8988T (cell line): ENCODE measurements around the gene BCKDK.
"Not testable (repeated sequence)": the region's sequence is repeated elsewhere in the genome, so short reads cannot be mapped to it uniquely, and the experiment has no call there.

Experiments used
- DNase-seq: peaks from one replicate; pipeline ENCODE4 v3.0.0; 2011

The BCKDK gene

DNA sequence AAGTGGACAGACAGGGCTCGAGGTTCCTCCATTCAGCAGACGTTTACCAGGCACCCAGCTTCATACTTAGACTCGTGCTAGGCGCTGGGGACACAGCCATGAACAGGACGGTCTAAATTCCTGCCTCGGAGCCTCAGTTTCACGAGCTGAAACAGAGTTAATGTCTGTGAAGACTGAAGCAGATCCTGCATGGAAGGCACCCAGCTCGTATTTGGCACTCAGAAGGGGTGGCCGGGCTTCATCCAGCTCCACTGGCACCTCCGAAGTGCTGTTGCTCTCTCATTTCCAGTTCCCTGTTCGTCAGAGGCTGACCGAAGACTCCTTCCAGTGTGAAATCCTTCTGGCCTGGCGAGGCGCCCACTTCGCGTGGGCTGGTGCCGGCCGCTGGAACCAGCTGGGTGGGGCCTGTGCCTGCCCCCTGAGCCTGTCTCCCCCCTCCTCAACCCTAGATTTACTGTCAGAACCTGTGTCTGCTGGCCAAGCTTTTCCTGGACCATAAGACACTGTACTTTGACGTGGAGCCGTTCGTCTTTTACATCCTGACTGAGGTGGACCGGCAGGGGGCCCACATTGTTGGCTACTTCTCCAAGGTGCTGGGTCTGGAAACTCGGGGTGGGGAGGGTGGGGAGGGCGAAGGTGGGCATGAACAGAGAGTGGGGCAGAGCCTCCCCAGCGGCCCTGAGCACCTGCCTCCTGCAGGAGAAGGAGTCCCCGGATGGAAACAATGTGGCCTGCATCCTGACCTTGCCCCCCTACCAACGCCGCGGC lies 21.6 kb downstream of the BCKDK start:
- DNase-seq, result no peak

DNA sequence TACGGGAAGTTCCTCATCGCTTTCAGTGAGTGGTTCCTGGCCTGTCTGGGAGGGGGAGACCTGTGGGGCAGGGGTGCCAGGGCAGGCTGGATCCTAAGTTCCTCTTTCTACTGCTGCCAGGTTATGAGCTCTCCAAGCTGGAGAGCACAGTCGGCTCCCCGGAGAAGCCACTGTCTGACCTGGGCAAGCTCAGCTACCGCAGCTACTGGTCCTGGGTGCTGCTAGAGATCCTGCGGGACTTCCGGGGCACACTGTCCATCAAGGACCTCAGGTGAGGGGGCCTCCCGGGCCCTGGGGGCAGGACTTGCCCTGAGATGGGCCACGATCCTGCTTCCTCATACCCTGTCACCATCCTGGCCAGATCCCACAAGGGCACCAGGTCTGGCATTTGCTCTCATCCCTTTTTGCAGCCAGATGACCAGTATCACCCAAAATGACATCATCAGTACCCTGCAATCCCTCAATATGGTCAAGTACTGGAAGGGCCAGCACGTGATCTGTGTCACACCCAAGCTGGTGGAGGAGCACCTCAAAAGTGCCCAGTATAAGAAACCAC lies 22.2 kb downstream of the BCKDK start:
- DNase-seq, result no peak

DNA sequence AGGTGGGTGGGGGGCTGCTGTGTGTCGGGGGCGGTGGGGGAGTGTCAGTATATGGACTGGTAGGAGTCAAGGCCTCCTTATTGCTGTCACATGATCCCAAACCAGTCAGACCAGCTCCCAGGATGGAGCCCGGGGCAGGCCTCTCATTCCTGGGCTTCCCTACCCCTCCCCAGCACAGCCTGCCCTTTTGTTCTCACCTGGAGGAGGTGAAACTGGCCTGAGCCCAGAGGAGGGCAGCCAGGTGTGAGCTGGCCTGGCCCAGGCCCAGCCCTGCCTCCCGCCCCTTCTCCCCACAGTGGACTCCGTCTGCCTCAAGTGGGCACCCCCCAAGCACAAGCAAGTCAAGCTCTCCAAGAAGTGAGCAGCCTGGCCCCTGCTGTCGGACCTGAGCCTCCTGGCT lies 22.7 kb downstream of the BCKDK start:
- no peak for DNase-seq

- no peak for DNase-seq
Measured at GRCh38 chr16:31131416-31131815, 23.2 kb downstream of the BCKDK start.

GRCh38 chr16:31131841-31132271 lies 23.7 kb downstream of the BCKDK start:
- DNase-seq, result no peak

DNA sequence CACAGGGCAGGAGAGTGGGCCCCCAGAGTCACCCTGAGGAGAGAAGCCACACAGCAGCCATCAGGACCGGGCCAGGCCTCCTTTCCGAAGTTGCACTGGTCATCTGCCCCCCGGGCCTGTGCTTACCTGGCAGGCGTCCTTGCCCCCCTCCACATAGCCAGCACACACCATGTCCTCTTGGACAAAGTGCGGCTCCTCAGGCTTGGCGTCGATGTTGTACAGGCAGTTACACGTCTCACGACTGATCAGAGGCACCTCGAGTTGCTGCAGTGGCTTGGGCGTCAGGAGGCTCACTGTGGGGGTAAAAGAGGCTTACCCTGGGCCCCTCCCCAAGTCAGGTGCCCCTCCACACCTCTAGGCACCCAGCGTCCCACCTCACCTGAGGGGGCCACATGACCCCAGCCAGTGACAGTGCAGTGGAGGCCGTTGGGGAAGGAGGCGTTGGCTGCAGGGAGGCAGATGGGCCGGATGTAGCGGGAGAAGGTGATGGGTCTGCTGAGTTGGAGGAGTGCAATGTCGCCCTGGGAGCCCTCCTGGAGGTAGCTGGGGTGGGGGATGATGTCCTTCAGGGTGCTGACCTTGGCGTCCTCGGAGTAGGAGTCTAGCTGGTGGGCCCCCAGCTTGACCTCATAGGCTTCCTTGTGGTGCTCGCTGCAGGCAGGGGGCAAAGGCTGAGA lies 24.3 kb downstream of the BCKDK start:
- DNase-seq, result no peak

DNA sequence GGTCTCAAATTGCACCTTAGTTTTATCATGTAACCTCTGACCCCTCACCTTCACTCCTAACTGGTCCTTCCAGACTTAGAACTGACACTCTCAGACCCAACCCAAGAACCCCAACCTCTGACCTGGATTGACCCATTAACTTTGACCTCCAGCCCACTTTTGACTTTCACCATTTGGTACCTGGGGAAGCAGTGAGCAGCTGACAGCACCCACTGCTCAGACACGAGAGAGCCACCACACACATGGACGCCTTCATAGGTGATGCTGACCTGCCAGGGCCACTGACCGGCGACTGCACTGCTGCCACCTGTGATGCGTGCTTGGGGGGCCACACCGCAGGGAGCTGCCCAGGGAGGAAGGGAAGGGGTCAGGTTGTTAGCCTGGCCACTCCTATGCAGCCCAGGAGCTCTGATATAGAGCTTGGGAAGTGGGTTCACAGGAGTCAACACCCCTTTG lies 24.9 kb downstream of the BCKDK start:
- no peak for DNase-seq

DNA sequence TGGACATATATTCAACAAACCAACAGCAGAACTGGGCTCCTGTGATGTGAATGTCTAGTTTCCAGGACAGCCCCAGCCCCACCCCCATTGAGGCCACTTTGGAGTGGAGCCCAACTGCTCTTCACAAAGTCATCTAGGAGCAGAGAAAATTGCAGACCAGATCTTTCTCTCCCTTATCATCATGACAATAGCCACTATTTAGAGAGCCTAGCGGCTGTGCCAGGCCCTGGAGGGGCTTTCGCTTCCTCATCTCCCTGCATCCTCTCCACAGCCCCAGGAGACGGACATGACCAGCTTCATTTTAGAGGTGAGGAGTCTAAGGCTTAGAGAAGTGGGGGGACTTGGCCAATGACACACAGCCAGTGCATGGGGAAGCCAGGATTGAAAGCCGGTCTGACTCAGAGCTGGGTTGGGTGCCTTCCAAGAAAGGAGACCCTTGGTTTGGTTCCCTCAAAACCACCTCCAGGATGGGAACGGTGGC lies 25.9 kb downstream of the BCKDK start:
- no peak for DNase-seq

GRCh38 chr16:31134625-31135534 lies 26.7 kb downstream of the BCKDK start:
- DNase-seq, result no peak

DNA sequence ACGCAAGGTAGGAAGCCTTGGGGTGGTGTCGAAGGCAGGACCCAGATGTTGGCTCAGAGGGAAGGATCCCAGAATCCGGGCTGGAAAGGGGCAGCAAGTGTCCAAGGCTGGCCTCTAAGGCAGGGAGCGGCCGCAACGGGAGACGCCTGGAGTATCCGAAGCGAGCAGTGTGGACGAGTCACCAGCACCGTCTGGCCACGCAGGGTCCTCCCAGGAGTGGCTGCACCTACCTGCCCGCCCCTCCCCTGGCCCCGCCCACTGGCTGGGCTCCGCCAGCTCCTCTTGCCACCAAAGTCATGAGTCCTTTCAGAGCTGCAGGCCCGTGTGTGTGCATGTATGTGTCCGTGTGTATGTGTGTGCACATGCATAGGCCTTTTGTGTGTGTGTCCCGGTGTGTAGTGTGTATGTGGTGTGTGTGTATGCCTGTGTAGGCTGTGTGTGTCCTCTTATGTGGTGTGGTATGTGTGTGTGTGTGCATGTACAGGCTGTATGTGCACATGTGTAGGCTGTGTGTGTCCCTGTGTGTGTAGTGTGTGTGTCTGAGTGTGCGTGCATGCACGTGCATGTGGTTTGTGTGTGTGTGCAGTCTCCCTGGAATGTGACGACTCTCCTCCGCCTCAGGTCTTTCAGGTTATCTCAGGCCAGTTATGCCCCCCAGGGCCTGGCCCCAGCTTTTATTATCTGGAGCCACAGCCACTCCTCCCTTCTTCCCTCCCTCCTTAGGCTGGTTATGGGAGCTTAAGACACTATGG lies 27.5 kb downstream of the BCKDK start, which contains the start of gene PRSS8:
TSS of gene PRSS8 (minus strand) at position 193 of the 752 bp plus-strand sequence. CDS start 229 bp downstream, outside the sequence.
- no peak for DNase-seq

DNA sequence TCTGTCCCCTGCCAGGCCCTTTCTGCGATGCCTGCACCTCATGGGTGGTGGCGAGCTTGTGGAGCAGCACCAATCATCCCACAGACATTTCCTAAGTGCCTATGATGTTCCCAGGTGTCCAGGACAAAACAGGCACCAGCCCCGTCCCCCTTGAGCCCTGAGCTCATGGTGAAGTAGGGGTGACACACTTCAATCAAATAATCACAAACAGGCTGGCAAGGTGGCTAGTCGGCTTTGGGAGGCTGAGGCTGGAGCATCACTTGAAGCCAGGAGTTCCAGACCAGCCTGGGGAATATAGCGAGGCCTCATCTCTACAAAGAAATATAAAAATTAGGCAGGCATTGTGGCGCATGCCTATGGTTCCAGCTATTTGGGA lies 28.1 kb downstream of the BCKDK start:
- no peak for DNase-seq

DNA sequence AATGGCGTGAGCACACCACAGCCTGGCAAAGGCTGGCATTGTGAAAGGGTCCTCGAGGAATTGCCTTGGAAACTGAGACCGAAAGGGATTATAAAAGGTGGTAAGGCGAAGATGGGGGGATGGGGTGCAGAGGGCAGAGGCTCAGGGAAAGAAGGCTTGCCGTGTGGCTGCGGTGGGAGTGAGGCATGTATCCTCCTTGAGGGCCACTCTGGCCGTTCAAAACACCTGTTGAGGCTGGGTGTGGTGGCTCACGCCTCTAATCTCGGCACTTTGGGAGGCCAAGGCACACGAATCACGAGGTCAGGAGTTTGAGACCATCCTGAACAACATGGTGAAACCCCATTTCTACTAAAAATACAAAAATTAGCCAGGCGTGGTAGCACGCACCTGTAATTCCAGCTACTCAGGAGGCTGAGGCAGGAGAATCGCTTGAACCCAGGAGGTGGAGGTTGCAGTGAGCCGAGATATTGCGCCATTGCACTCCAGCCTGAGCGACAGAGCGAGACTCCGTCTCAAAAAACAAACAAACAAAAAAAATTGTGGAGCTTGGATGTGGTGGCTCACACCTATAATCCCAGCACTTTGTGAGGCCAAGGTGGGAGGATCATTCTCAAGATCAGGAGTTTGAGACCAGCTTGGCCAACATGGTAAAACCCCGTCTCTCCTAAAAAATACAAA lies 28.8 kb downstream of the BCKDK start:
- DNase-seq, result not testable (repeated sequence)

- DNase-seq, result peak; percentile 88
Measured at GRCh38 chr16:31138621-31139578, 30.7 kb downstream of the BCKDK start.

DNA sequence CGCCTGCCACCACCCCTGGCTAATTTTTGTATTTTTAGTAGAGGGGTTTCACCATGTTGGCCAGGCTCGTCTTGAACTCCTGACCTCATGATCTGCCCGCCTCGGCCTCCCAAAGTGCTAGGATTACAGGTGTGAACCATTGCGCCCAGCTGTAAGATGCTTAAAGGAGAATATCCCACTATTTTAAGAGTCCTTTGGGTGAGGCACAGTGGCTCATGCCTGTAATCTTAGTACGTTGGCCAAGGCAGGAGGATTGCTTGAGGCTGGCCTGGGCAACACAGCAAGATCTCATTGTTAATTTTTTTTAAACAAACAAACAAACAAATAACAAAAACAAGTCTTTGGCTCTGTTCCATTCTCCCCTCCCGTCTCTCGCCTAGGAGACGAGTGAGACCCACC lies 32.9 kb downstream of the BCKDK start:
- not testable (repeated sequence) for DNase-seq

GRCh38 chr16:31141489-31142108 lies 33.4 kb downstream of the BCKDK start:
- no peak for DNase-seq

DNA sequence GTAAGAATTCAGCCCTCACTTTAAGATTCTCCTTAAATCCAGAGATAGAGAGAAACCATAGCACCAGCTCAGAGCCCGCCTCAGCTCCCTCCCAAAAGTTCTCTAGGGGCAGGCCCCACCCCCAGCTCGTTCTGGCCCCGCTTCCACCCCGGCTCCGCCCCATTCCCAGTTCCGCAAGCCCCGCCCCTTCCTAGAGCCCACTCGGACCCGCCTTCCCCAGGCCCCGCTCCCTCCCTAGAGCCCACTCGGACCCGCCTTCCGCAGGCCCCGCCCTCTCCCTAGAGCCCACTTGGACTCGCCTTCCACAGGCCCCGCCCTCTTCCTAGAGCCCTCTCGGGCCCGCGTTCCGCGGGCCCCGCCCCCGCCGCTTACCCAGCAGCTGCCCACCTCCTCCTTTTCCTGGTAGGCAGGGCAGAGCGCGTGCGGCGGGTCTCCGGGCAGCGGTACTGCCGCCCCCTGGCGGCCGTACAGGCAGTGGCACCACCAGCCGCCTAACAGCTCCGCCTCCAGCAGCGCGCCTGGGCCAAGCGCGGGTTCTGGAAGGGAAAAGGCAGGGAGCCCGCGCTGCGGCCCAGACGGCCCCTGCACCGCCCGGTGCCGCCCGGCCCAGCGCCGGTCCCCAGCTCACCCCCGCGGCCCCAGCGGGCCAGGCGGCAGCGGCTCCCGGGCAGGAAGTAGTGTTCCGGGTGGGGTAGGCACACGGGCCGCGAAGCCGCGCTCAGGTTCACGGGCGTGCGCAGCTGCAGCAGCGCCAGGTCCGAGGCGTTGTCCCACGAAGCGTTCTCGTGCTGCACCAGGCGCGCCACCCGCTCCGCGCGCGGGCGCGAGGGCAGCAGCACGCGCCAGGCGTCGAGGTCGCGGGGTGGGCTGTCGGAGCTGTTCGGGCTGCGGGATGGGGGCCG lies 34.2 kb downstream of the BCKDK start:
- DNase-seq, result peak; percentile 99

DNA sequence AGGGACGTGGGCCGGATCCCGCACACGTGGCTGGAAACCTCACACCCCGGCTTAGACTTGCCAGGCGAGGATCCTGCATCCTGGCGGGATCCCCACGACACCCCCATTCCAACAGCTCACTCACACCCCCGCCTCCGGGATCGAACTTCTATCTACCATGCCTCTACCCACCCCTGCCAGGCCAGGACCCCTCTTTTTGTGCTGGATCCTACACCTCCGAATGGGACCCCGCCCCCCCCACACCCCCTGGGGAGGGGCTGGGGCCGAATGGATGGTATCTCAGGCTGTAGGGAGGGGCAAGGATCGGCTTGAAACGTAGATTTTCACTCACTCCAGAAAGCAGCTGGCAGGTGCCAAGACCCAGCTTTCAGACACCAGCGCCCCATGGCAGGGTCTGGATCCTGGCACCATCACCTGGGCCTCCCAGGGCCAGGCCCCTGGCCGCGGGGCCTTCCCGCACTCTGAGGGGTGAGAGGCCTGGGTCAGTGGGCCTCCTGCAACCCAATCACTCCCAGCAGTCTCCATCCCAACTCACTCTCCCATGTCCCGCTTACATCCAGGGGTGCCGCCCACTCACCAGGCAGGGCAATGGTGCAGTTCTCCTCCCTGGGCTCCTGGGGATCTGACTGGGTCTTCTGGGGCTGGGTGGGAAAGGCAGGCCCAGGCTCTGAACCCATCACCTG lies 35.0 kb downstream of the BCKDK start:
- no peak for DNase-seq

GRCh38 chr16:31143694-31144148 lies 35.5 kb downstream of the BCKDK start:
- DNase-seq, result no peak
